NCI-H82 (cell line): ENCODE results near the gene GAST.
"Not testable (repeated sequence)": the region's sequence is repeated elsewhere in the genome, so short reads cannot be mapped to it uniquely, and the experiment has no call there.

ENCODE experiments used
- DNase-seq: peaks from one replicate; lab custom pipeline; 2025; lab: John Stamatoyannopoulos, UW

Gene GAST

DNA sequence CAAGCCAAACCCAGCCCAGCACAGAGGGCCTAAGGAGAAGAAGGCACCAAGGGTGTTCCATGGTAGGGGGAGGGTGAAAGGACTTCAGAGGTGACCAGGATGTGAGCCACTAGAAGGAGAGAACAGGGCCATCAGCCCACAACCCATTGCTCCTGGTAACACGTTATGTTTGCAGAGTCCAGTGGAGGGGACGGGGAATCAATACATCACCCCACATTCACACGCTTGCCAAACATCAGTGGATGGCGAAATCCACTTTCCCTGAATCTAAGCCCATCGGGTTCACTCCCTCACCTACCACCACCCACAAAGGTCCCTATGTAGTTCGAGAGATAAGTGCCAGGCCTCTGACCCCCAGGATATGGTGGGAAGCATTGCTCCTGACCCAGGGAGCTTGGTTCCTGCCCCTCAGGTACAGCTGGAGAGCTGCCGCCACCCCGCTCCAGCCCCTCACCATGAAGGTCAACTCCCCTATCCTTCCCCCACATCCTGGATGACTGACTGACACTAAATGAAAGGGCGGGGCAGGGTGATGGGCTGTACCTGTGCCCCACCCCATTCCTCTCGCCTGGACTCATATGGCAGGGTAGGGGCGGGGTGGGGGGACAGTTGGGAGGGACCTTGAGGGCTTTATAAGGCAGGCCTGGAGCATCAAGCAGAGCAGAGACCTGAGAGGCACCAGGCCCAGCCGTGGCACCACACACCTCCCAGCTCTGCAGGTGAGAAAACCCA is at the start of gene GAST:
Gene GAST (plus strand): TSS at position 663 of the 732 bp plus-strand sequence. CDS start 3,106 bp downstream, outside the sequence.
- DNase-seq = no peak

GRCh38 chr17:41663451-41664171 is 48.5 kb upstream of the GAST start:
- no peak for DNase-seq

DNA sequence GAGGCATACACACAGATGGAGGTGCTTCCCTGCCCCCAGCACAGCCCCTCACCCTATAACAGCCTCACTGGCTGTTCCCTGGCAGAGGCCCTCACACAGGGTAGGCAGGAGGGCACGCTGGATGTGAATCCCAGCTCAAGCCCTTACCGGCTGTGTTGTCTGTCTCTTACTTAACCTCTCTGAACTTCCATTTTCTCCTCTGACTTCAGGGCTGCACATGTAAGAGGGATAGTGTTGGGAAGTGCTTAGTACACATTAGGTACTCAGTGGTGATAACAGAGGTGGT is 48.0 kb upstream of the GAST start:
- no peak for DNase-seq

GRCh38 chr17:41664587-41665565 is 47.3 kb upstream of the GAST start:
- DNase-seq = no peak

DNA sequence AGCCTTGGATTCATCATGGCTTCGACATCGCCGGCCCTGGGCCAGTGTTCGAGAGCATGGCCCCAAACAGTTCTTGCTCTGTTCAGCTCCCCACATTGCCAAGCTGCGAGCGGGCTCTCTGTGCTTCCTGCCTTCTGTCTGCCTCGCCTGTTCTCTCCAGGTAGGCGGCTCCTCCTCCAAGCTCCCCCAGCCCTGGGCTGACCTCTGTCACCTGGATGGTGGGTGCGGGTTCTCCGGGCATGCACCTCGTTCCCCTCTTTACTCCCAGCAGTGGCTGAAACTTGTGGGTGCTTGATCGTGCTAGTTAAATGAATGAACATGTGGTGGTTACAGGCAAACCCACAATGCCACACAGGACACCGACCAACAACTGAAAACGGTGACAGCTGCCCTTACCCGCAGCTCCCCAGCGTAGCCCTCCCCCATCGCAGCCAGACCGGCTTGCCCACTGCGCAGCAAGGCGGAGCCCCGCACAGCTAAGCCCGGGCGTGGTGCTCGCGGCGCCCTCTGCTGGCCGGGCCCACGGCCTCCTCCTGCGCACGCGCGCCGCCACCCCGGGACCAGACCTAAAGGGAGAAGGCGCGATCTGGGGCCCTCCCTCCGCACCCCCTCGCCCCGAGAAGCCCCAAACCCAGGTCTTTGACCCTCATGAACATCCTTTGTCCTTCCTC is 46.4 kb upstream of the GAST start:
- peak; percentile 92 for DNase-seq

DNA sequence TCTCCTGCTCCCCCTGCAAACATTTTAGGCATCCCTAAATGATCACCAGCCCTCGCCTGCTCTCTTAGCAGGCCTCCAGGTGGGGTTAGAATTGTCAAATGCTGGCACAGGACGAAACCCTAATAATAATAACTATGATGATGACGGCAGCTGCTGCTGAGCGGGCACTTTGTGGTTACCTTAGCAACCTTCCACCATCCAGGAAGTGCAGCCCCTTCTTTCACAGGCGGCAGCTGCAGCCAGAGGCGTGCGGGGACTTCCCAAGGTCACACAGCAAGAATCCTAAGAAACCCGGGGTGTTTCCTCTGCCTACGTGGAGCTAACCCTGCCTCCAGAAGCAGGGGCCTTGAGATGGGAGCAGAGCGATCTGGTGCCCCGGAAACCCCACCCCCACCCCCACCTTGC is 45.9 kb upstream of the GAST start:
- no peak for DNase-seq

- peak; percentile 85 for DNase-seq
These were observed 45.3 kb upstream of the GAST start for GRCh38 chr17:41666708-41667279.

DNA sequence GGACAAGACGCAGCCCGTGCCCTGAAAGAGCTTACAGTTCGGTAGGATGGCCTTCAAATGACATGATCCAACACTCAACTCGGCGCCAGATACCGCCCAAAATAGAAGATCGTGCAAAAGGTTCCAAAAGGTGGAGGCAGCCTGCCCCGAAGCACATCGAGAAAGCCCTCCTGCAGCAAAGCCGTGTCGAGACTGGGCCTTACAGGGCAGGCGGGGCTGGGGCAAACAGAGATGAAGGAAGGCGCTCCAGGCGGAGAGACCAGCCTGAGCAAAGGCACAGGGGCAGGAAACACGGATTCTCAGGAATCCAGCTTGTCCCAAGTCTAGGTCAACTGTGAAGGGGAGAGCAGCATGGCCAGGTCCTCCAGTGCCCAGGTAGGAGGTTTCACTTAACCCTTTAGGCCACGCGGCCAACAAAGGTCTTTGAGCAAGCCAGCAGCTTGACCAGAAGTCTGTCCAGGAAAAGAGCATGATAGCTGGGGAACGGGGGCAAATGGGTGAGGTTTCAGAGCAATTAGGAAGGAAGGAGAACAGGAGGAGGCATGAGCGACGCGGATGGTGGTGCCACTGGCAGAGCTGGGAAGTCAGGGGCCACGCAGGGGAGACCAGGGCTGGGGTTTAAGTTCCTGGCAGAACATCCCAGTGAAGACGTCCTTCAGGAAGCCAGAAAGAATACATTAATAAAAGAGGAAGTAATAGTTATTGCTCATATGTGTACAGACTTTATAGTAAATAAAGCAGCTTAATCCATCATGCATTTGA is 44.7 kb upstream of the GAST start:
- DNase-seq = no peak

GRCh38 chr17:41672153-41672552 is 40.0 kb upstream of the GAST start:
- no peak for DNase-seq

GRCh38 chr17:41675157-41676057 is 36.7 kb upstream of the GAST start:
- not testable (repeated sequence) for DNase-seq

- DNase-seq = no peak
These were observed 36.1 kb upstream of the GAST start for GRCh38 chr17:41676058-41676419.

- no peak for DNase-seq
These were observed 33.7 kb upstream of the GAST start for GRCh38 chr17:41678411-41678906.

GRCh38 chr17:41678907-41679739 is 33.0 kb upstream of the GAST start:
- DNase-seq = no peak

DNA sequence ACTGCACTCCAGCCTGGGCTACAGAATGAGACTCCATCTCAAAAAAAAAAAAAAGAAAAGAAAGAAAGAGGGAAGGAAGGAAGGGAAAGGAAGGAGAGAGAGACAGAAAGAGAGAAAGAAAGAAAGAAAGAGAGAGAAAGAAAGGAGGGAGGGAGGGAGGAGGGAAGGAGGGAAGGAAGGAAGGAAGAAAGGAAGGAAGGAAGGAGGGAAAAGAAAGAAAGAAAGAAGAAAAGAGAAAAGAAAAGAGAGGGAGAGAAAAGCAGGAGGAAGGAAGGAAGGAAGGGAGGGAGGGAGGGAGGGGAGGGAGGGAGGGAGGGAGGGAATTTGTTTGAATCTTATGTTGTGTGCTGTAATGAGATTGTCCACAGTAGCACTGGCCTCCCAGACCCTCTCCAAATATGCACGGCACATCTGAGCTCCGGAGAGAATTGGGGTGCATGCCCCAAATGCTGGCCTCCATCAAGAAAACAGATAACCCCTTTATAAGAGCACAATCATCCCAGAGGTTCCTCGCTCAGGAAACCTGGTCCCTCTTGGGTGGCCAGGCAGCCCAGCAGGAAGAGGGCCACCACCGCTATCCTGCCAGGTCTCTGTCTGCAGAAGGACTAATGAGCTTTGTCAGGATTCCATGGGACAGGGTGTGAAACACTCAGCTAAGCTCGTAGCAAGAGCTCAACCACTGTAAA is 32.2 kb upstream of the GAST start:
- DNase-seq = no peak

DNA sequence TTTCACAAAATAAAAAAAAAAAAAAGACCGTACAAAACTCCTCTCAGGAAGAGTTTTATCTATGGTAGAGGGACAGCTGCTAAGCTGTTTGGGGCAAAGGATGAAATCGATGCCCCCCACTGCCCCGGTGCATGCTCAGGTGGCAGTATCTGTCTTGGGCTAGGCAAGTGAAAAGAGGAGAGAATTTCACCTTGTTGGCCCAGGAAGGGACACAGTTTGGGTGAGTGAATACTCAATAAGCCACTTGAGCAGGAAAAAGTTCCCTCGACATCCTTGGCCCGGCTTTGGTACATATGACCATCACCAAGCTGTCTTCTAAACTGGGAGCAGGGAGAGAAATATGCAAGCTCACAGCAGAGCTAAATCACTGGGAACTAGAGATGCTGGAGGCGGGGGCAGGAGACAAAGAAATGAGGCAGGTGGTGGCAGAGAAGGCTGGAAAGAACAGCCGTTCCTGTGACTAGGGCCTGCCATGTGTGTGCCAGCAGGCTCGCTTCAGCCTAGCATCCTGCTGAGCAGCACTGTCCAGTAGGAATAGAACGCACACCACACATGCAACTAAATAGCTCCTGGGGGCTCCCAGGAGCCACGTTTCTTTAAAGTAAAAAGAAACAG is 31.6 kb upstream of the GAST start:
- DNase-seq = no peak

GRCh38 chr17:41681776-41682175 is 30.4 kb upstream of the GAST start:
- no peak for DNase-seq

DNA sequence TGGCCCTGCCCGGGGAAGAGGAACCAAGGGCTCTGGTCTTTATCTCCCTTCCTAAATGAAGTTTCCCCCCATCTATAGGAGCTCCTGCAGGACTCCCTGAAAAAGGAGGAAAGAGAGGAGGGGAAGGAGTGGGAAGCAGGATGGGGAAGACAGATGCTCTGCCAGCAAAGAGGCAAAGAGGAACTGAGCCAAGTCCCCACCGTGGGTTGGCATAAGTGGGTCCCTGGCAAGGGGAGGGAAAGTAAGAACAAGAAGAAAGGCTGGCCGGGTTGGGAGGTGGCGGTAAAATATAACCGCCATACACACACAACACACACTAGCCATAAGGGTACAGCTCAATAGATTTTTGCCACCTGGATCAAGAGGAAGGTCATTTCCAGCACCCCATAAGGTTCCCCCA is 29.5 kb upstream of the GAST start:
- no peak for DNase-seq
